ENCODE measurements around the gene WDR70.
"Not testable (repeated sequence)": the region's sequence is repeated elsewhere in the genome, so short reads cannot be mapped to it uniquely, and the experiment has no call there.

The WDR70 gene

DNA sequence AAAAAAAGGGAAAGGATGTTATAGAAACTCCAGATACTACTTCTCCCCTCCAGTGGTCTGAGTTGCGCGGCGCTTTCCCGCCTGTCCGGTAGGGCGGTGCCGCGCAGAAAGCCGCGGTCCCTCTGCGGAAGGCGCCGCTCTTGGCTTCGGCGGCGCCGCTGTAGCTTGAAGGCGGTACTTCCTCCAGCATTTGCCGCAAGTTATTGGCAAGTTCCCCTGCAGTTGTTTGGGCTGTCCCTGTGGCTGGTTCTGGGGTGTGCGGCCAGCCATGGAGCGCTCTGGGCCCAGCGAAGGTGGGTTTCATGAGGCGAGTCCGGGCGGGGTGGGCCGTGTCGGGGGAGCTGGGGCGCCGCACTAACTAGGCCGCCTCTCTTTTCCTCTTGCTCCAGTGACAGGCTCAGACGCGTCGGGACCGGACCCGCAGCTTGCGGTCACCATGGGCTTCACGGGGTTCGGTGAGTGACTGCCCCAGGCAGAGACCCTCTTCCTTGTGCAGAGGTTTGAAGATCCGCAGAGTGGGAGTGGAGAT, at the start of gene WDR70:
WDR70 (plus strand) TSS at position 219 of the 529 bp plus-strand sequence; CDS start at position 269, 50 bp downstream.
- DNase-seq = peak; percentile 88 to 89

DNA sequence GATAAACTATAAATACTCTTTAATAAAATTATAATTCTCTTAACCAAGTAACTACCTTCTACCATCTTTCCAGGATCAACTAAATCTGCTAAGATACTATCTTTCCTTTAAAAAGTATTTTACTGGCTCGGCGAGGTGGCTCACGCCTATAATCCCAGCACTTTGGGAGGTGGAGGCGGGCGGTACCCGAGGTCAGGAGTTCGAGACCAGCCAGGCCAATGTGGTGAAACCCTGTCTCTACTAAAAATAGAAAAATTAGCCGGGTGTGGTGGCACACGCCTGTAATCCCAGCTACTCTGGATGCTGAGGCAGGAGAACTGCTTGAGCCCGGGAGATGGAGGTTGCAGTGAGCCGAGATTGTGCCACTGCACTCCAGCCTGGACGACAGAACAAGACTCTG, 44.4 kb upstream of the WDR70 start:
- DNase-seq = not testable (repeated sequence)

DNA sequence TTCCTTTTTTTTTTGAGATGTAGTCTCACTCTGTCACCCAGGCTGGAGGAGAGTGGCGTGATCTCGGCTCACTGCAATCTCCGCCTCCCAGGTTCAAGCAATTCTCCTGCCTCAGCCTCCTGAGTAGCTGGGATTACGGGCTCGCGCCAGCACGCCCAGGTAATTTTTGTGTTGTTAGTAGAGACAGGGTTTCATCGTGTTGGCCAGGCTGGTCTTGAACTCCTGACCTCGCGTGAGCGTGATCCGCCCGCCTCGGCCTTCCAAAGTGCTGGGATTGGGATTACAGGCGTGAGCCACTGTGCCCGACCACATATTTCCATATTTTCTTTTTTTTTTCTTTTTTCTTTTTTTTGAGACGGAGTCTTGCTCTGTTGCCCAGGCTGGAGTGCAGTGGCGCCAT, 36.4 kb upstream of the WDR70 start:
- not testable (repeated sequence) for DNase-seq

DNA sequence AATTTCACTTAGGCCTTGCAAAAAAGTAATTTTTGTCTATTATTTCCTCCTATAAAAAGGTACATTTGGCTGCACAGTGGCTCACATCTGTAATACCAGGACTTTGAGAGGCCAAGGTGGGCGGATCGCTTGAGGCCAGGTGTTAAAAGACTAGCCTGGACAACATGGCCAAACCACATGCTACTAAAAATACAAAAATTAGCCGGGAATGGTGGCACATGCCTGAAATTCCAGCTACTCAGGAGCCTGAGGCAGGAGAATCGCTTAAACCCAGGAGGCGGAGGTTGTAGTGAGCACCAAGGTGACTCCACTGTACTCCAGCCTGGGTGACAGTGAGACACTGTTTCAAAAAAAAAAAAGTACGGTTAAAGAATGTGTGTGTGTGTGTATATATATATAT, 24.0 kb upstream of the WDR70 start:
- DNase-seq = no peak

DNA sequence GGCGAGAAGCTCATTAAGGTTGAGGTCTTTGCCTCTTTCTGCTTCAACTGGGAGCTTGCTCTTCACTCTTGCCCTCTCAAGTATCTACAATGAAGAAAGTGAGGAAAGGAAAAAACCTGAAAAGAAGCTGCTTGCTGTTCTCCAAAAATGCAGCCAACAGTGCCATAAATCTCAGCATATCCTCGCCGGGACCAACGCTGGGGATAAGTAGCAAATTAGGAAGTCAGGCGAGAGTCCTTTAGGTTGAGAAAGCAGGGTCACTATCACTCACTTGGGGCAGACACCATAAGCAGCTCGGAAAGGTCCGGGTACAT, 8.6 kb upstream of the WDR70 start:
- no peak for DNase-seq

DNA sequence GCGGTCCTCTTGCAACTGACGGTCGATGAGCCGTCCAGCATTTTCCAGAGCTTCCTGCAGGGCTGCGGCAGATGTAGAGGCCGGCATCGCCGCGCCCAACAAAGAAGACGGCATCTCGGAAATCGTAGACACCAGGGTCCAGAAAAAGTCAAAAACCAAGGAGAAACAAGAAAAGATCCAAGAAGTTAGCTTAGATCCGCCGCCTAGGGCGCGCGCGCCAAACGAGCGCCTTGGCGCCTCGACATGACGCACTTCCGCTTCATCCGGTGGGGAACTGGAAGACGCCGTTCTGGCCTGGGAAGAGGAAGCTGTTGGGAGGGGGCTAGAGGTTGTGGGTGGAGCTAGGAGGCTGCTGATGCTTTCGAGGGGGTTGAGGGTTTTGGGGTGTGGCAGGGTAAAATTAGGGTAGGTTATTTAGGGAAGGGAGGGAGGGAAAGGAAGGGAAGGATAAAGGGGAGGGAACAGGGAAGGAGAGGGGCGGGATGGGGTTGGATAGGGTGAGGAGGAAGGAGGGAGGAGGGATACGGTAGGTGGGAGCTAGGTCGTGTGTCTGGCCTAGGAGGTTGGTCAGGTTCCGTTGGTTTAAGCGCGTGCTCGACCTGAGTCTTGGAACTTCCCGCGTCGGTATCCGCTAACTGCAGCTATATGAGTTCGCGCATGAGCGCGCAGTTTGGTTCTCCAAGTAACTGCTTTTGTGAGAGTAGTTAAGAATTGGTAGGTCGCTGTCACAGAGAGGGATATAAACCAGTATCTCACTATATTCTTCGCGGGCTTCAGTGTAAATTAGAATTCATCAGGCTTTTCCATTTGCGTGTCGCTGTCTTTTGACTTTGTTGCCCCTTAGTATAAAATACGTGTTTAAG, 8.0 kb upstream of the WDR70 start, which contains the start of gene NUP155:
NUP155 (minus strand) TSS at position 243 of the 863 bp plus-strand sequence; CDS start at position 114, 129 bp downstream.
- peak; percentile 91 to 95 for DNase-seq

DNA sequence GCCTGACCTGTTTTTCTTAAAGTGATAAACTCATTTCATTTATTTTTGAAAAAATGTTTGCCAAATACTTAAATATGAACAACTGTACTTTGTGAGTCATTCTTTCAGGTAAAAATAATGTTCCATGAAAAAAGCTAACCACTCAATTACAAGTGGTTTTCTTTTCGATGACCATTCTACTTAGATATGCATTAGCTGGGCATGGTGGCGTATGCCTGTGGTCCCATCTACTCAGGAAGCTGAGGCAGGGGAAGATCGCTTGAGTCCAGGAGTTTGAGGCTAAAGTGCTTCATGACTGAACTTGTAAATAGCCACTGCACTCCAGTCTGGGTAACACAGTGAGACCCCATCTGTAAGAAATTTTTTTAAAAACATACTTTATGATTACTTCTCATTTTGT, 4.0 kb upstream of the WDR70 start:
- no peak for DNase-seq

DNA sequence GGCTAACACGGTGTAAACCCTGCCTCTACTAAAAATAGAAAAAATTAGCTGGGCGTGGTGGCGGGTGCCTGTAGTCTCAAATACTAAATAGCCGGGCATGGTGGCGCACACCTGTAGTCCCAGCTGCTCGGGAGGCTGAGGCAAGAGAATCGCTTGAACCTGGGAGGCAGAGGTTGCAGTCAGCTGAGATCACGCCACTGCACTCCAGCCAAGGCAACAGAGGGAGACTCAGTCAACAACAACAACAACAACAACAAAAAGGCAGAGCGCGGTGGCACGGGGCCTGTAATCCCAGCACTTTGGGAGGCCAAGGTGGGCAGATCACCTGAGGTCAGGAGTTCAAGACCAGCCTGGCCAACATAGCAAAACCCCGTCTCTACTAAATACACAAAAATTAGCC, 1.1 kb upstream of the WDR70 start:
- DNase-seq = not testable (repeated sequence)

DNA sequence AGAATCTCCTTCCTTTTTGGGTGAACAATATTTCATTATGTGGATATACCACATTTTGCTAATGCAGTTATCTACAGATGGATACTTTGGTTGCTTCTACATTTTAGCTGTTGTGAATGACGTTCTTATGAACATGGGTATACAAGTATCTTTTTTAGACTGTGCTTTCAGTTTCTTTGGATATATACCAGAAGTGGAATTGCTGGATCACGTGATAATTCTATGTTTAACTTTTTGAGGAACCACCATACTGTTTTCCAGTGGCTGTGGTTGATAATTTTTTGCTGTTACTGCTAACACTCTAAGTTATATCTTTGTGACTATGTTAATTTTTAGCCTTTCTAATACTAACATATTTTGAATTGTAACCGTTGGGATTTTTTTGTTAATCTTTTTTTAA, 12.5 kb downstream of the WDR70 start:
- peak; percentile 31 to 52 for DNase-seq

DNA sequence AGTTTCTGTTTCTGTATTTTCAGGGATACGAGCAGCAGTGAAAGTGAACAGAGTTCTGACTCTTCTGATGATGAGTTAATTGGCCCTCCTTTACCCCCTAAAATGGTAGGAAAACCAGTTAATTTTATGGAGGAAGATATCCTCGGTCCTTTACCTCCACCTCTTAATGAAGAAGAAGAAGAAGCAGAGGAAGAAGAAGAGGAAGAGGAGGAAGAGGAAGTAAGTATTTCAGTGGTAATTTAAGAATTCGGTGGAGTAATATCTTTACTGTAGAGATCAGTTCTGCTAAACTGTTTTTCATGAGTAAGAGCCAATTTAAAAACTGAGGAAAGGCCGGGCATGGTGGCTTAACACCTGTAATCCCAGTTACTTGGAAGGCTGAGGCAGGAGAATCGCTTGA, 17.2 kb downstream of the WDR70 start:
- no peak for DNase-seq

DNA sequence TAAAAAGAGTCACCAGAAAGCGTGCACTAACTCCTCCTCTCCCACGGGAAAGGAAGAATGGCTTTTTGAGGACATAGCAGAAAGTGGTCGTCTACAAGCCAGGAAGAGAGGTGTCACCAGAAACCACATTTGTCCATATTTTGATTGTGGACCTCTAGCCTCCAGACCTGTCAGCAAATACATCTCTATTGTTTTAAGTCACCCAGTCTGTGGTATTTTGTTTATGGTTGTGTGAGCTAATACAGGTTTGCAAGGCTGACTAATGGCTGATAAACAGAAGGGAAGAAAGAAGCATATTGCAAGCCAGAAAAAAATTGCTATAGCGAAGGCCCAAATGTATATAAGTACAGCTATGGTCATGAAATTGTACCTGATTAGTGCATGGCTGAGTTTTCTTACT, 21.4 kb downstream of the WDR70 start:
- no peak for DNase-seq

DNA sequence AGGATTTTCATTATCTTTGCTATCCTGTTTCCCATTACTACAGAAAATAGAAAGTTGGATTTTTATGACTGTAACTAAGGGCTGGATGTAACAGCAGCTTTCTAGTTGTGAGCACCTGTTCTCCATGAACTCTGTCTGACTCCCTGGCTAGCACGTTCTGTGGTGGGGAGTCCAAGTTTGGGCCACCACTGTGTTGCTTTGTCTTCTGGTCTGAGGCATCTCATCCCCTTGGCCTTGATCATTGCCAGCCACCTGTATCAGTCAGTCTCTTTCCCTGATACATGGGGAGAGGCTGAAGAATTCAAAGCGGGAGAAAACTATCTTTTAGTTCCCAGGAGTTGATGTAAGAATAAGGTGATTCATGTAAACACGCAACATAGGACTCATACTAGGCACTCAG, 33.4 kb downstream of the WDR70 start:
- no peak for DNase-seq

DNA sequence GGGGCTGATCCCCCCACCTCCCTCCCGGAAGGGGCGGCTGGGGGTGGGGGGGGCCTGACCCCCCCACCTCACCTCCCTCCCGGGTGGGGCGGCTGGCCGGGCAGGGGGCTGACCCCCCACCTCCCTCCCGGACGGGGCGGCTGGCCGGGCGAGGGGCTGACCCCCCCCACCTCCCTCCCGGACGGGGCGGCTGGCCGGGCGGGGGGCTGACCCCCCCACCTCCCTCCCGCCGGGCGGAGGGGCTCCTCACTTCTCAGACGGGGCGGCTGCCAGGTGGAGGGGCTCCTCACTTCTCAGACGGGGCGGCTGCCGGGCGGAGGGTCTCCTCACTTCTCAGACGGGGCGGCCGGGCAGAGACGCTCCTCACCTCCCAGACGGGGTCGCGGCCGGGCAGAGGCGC, 36.3 kb downstream of the WDR70 start:
- DNase-seq = not testable (repeated sequence)

DNA sequence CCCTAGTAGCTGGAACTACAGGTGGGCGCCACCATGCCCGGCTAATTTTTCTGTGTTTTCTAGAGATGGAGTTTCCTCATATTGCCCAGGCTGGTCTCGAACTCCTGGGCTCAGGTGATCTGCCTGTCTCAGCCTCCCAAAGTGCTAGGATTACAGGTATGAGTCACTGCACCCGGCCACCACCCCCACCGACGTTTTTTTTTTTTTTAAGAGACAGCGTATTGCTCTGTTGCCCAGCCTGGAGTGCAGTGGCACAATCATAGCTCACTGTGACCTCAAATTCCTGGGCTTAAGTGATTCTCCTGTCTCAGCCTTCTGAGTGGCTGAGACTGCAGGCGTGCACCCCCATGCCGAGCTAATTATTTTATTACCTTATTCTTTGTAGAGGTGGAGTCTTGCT, 38.2 kb downstream of the WDR70 start:
- DNase-seq = no peak

DNA sequence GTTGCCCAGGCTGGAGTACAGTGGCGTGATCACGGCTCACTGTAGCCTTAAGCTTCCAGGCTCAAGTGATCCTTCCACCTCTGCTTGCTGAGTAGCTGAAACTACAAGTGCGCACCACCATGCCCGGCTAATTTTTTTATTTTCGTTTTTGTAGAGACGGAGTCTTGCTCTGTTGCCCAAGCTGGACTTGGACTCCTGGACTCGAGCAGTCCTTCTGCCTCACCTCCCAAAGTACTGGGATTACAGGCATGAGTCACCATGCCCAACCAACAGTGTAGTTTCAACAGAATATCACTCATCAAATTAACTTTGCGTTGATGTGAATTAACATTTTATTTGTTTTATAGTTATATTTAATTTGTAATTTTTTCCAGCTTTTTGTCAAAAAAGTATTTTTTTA, 45.3 kb downstream of the WDR70 start:
- no peak for DNase-seq

DNA sequence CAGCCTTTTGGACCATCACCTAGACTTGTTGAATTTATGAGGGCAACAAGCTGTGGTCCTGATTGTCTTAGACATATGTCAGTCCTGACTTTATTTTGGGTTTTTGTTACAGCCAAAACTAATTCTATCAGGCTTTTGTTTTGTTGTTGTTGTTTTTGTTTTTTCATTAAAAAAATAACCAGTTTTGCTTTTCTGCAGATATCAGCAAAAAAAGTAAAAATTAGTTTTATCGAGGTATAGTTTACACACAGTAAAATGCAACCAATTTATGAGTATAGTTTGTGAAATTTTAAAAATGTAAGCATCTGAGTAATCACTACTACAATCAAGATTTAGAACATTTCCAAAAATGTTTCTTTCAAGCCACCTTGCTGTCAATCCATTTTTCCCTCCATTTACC, 48.9 kb downstream of the WDR70 start:
- DNase-seq = no peak

DNA sequence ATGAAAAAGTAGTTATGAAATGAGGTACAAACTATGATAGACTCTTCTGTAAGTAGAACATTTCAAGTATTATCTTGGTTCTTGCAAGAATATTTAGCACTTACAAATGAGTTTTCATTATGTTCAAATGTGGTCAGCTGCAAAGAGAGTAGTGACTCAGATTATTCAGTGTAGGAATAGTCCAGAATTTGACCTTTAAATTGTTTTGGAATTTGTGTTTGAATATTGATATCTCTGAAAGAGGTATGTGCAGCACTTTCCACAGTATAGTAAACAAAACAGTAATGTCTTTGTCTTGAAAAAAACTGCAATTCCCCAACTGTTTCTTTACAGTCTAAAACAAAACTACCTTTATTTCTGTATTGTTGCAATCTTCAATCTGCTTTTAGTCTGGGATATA, 56.1 kb downstream of the WDR70 start:
- DNase-seq = no peak

DNA sequence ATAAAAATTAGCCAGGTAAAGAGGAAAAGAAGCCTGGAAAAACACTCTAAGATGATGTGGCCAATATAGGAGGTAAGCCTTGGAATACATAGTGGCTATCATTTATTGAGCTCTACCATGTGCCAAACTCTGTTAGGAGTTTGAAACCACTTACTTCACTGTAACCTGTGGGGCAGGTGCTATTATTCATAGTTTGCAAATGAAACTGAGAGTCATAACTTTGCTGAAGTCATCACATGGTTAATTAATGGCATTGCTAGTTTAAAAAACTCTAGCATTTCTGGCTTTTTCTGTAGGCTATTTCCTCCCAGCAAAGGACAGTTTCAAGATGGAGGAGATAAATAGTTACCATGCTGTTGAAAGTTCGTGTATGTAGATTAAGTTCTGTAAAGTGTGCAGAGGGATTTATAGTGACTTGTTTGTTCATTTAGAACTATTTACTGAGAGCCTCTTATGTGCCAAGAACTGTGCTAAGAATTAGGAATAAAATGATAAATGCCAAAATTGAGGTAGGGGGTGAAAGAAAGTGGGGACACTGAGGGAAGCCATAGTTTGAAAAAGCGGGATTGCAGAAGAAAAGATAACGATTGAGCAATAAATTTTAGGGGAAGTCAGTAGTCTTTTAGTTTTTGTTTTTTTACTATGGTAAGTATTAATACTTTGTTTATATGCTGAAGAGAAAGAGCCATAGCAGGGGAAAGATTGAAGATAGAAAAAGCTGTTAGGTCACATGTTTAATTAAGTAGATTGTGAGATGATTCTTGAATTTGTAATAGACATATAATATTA, 57.2 kb downstream of the WDR70 start:
- DNase-seq = no peak

DNA sequence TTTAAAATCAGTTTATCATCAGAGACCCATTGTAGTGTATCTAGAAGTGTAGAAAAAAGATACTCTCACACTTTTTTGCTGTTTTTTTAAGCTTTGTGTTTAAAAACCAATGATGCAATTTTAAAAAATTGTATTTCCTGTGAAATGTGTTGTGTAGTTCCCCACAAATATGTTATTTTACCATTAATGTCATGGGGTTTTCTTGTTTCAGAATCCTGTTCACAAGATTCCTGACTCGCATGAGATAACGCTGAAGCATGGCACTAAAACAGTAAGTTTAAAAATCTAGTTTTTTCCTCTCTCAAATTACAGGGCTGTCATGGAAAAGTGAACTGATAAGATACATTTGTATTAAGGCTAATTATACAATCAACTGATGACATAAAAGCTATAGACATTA, 58.6 kb downstream of the WDR70 start:
- DNase-seq = no peak

DNA sequence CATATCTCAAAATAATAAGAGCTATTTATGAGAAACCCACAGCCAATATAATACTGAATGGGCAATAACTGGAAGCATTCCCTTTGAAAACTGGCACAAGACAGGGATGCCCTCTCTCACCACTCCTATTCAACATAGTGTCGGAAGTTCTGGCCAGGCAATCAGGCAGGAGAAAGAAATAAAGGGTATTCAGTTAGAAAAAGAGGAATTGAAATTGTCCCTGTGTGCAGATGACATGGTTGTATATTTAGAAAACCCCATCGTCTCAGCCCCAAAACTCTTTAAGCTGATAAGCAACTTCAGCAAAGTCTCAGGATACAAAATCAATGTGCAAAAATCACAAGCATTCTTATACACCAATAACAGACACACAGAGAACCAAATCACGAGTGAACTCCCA, 66.7 kb downstream of the WDR70 start:
- DNase-seq = not testable (repeated sequence)

DNA sequence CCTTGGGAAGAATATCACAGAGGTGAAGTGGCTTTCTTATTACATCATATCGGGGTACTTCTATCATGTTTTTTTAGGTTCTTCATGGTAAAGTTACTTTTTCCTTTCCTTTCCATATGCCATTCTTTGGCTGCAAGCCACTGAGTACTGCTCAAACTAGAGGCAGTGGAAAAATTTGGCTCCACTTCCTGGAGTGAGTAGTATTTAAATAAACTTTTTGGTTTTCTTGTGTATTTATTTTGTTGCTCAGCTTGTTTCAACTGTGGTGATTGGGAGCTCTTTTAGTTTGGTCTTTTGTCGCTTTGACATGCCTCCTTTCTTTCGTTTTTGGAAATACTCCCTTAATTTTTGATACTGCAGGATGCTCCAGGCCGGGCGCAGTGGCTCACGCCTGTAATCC, 69.8 kb downstream of the WDR70 start:
- DNase-seq = no peak

DNA sequence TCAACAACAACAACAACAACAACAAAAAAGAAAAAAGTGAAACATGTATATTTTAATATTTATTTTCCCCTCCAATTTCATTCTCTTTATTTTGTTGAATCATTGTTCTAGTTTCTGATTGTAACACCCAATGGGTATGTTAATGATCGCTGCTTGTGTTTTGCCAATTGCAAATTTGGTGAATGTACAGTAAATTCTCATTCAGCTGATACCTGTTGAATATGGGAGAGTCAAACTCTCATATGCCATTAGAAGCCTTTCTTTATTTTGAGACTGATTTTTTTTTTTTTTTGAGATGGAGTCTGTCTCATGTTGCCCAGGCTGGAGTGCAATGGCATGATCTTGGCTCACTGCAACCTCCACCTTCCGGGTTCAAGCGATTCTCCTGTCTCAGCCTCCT, 72.9 kb downstream of the WDR70 start:
- not testable (repeated sequence) for DNase-seq

DNA sequence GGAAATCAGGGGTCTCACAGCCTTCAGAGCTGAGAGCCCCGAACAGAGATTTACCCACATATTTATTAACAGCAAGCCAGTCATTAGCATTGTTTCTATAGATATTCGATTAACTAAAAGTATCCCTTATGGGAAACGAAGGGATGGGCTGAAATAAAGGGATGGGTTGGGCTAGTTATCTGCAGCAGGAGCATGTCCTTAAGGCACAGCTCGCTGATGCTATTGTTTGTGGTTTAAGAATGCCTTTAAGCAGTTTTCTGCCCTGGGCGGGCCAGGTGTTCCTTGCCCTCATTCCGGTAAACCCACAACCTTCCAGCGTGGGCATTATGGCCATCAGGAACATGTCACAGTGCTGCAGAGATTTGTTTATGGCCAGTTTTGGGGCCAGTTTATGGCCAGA, 74.1 kb downstream of the WDR70 start:
- DNase-seq = not testable (repeated sequence)

Data from Kasumi-1 (cell line).